ENCODE results near the gene CALCB.
"Not testable (repeated sequence)": the region's sequence is repeated elsewhere in the genome, so short reads cannot be mapped to it uniquely, and the experiment has no call there.

The CALCB gene

GRCh38 chr11:15038963-15039362, 34.4 kb upstream of the CALCB start:
- DNase-seq (ENCODE audit: low read depth), result no peak
- TF ChIP-seq, protein P1, sequence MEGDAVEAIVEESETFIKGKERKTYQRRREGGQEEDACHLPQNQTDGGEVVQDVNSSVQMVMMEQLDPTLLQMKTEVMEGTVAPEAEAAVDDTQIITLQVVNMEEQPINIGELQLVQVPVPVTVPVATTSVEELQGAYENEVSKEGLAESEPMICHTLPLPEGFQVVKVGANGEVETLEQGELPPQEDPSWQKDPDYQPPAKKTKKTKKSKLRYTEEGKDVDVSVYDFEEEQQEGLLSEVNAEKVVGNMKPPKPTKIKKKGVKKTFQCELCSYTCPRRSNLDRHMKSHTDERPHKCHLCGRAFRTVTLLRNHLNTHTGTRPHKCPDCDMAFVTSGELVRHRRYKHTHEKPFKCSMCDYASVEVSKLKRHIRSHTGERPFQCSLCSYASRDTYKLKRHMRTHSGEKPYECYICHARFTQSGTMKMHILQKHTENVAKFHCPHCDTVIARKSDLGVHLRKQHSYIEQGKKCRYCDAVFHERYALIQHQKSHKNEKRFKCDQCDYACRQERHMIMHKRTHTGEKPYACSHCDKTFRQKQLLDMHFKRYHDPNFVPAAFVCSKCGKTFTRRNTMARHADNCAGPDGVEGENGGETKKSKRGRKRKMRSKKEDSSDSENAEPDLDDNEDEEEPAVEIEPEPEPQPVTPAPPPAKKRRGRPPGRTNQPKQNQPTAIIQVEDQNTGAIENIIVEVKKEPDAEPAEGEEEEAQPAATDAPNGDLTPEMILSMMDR (IDR thresholded peaks at IDR 0.05; ENCODE audit: control insufficient read depth, insufficient read depth, low read depth, low read length, missing control alignments), result peak; percentile 26
- H3K4me3 ChIP-seq (ENCODE audit: control insufficient read depth, low read depth, low read length), result no peak overlapping the region

GRCh38 chr11:15045209-15045608, 28.2 kb upstream of the CALCB start:
- H3K4me3 ChIP-seq (ENCODE audit: control insufficient read depth, low read depth, low read length), result no peak overlapping the region
- TF ChIP-seq, protein P1 (IDR thresholded peaks at IDR 0.05; ENCODE audit: control insufficient read depth, insufficient read depth, low read depth, low read length, missing control alignments), result no peak
- no peak for DNase-seq (ENCODE audit: low read depth)

GRCh38 chr11:15045891-15046290, 27.5 kb upstream of the CALCB start:
- TF ChIP-seq, protein P1 (IDR thresholded peaks at IDR 0.05; ENCODE audit: control insufficient read depth, insufficient read depth, low read depth, low read length, missing control alignments), result no peak
- DNase-seq (ENCODE audit: low read depth), result no peak
- H3K4me3 ChIP-seq (ENCODE audit: control insufficient read depth, low read depth, low read length), result no peak overlapping the region

DNA sequence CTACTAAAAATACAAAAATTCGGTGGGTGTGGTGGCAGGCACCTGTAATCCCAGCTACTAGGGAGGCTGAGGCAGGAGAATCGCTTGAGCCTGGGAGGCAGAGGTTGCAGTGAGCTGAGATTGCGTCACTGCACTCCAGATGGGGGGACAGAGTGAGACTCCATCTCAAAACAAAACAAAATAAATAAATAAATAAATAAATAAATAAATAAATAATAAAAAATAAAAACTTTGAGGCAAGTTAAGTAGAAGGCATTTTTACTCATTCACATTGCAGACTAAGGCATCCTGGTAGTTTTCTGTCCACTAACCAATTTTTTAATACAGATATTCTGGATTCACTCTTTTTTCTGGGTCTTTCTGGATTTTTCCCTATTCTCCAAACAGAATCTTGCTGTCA, 26.7 kb upstream of the CALCB start:
- DNase-seq (ENCODE audit: low read depth); H3K4me3 ChIP-seq (ENCODE audit: control insufficient read depth, low read depth, low read length): not testable (repeated sequence)

DNA sequence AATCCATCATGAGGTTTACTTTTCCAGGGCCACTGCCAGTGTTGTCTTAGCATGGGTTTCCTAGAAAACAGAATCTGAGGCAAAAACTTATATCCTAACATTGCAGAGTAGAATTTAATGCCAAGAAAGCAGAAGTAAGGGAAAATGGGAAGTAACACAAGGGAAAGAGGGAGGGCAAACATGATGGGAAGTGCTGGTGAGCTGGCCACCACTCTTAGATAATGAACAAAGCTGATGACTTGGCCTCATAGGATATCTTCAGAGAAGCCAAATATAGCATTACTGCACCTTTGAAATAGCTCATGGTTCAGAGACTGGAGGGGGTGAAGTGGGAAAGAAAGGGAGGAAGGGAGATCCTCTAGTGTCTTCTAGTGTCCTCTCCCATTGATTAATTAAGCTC, 24.8 kb upstream of the CALCB start:
- H3K4me3 ChIP-seq (ENCODE audit: control insufficient read depth, low read depth, low read length), result no peak overlapping the region
- TF ChIP-seq, protein P1 (IDR thresholded peaks at IDR 0.05; ENCODE audit: control insufficient read depth, insufficient read depth, low read depth, low read length, missing control alignments), result no peak
- DNase-seq (ENCODE audit: low read depth), result no peak

- TF ChIP-seq, protein P1 (IDR thresholded peaks at IDR 0.05; ENCODE audit: control insufficient read depth, insufficient read depth, low read depth, low read length, missing control alignments), result no peak
- H3K4me3 ChIP-seq (ENCODE audit: control insufficient read depth, low read depth, low read length), result no peak overlapping the region
- no peak for DNase-seq (ENCODE audit: low read depth)
These were observed 20.2 kb upstream of the CALCB start for GRCh38 chr11:15053191-15053685.

GRCh38 chr11:15055620-15056356, 17.6 kb upstream of the CALCB start:
- TF ChIP-seq, protein P1 (IDR thresholded peaks at IDR 0.05; ENCODE audit: control insufficient read depth, insufficient read depth, low read depth, low read length, missing control alignments), result no peak
- no peak for DNase-seq (ENCODE audit: low read depth)
- H3K4me3 ChIP-seq (ENCODE audit: control insufficient read depth, low read depth, low read length), result no peak overlapping the region

Data from AG09309 (cell line).